NB4 (cell line): Measurements from ENCODE around the gene MYH6.

Source experiments
- CTCF ChIP-seq: IDR thresholded peaks from one replicate; pipeline ENCODE4 v1.5.1; 2012; ENCODE audit warnings: low read depth, low read length
- POLR2A ChIP-seq: IDR thresholded peaks from 2 replicates; pipeline ENCODE4 v1.6.1; 2011; ENCODE audit warnings: mild to moderate bottlenecking; ENCODE audit not compliant: insufficient read length; ENCODE audit errors: extremely low read depth

- no peak for TF ChIP-seq CTCF
- TF ChIP-seq POLR2A, result no peak
Measured at GRCh38 chr14:23377573-23378563, 30.2 kb downstream of the MYH6 start.
